Keratinocyte (primary cell): ENCODE results near the gene ONECUT2. TPM values are rescaled to one million over a fixed set of nuclear protein-coding genes. Genes with fewer than 3 reads are reported as not detected.

Experiments used
- DNase-seq: peaks from one replicate; pipeline ENCODE4 v3.0.0-alpha.2; 2011; ENCODE audit warnings: low read depth, missing footprints, low spot score
- FAIRE-seq: peaks from 2 replicates; lab custom pipeline; 2011; peaks lifted over from hg19 to GRCh38; lab: Jason Lieb, UNC
- H2AFZ ChIP-seq: 2 replicates; pipeline ENCODE4 v1.6.0; 2012; ENCODE audit warnings: low read length, control low read depth, inconsistent platforms; ENCODE audit not compliant: control insufficient read depth
- H3K27ac ChIP-seq: 2 replicates; pipeline ENCODE4 v1.5.1; 2011; ENCODE audit warnings: low read length; ENCODE audit not compliant: control insufficient read depth, insufficient read depth
- H3K27me3 ChIP-seq: 3 replicates; pipeline ENCODE4 v1.6.0; 2011; ENCODE audit warnings: low read length; ENCODE audit not compliant: control insufficient read depth, insufficient read depth; ENCODE audit errors: extremely low read depth
- H3K36me3 ChIP-seq, 2 experiments: 2 replicates in 1 of 2; 3 replicates in 1 of 2; pipeline ENCODE4 v1.5.1; 2011; ENCODE audit warnings: low read length in 2 of 2, mild to moderate bottlenecking in 1 of 2; ENCODE audit not compliant: control insufficient read depth in 2 of 2, insufficient read depth in 2 of 2; ENCODE audit errors: extremely low read depth in 1 of 2
- H3K4me1 ChIP-seq: 3 replicates; pipeline ENCODE4 v1.5.1; 2011; ENCODE audit warnings: low read length; ENCODE audit not compliant: control insufficient read depth, insufficient read depth; ENCODE audit errors: extremely low read depth
- H3K4me2 ChIP-seq: 3 replicates; pipeline ENCODE4 v1.6.0; 2011; ENCODE audit warnings: low read depth, low read length; ENCODE audit not compliant: control insufficient read depth, insufficient read depth; ENCODE audit errors: extremely low read depth
- H3K4me3 ChIP-seq, 3 experiments: fragments of 200-600 bp in 1 of 3; sonication (generic) in 1 of 3; 2 replicates in 2 of 3; 3 replicates in 1 of 3; pipeline ENCODE4 v1.5.1; 2011 to 2016; ENCODE audit warnings: low read length in 3 of 3, mild to moderate bottlenecking in 3 of 3, control low read depth in 2 of 3, inconsistent platforms in 1 of 3, low read depth in 1 of 3, mixed read lengths in 1 of 3, mixed run types in 1 of 3, moderate library complexity in 1 of 3; ENCODE audit not compliant: control insufficient read depth in 2 of 3, insufficient read depth in 2 of 3; ENCODE audit errors: extremely low read depth in 1 of 3
- H3K79me2 ChIP-seq: 2 replicates; pipeline ENCODE4 v1.6.0; 2012; ENCODE audit warnings: low read length; ENCODE audit not compliant: control insufficient read depth, insufficient read depth
- H3K9ac ChIP-seq: 3 replicates; pipeline ENCODE4 v1.6.0; 2011; ENCODE audit warnings: low read length; ENCODE audit not compliant: control insufficient read depth, insufficient read depth; ENCODE audit errors: extremely low read depth
- H3K9me1 ChIP-seq: 3 replicates; pipeline ENCODE4 v1.6.0; 2011; ENCODE audit warnings: low read length; ENCODE audit not compliant: control insufficient read depth, insufficient read depth; ENCODE audit errors: extremely low read depth
- H3K9me3 ChIP-seq: 2 replicates; pipeline ENCODE4 v1.5.1; 2012; ENCODE audit warnings: low read depth, low read length; ENCODE audit not compliant: control insufficient read depth
- H4K20me1 ChIP-seq: 3 replicates; pipeline ENCODE4 v1.6.0; 2011; ENCODE audit warnings: low read length; ENCODE audit not compliant: control insufficient read depth, insufficient read depth; ENCODE audit errors: extremely low read depth
- CTCF ChIP-seq, 3 experiments: IDR thresholded peaks in 1 of 3; conservative IDR thresholded peaks in 1 of 3; optimal IDR thresholded peaks in 1 of 3; 2 replicates in 2 of 3; 3 replicates in 1 of 3; pipeline versions ENCODE3 to v1.5.1; 2011; ENCODE audit warnings: low read length in 3 of 3, mild to moderate bottlenecking in 3 of 3, moderate library complexity in 2 of 3, control low read depth in 1 of 3, inconsistent platforms in 1 of 3; ENCODE audit not compliant: insufficient read depth in 2 of 3; ENCODE audit errors: extremely low read depth in 1 of 3
- EZH2 ChIP-seq: IDR thresholded peaks from one replicate; pipeline ENCODE4 v1.6.1; 2012; ENCODE audit warnings: inconsistent platforms, mild to moderate bottlenecking, low read length, moderate library complexity
- dilution Hi-C: fragments of 300-500 bp; cut with MboI; formaldehyde crosslinking; loops from one replicate; pipeline ENCODE4 v1.7.0; 2020; ENCODE audit warnings: low sequenced_read_pairs; ENCODE audit not compliant: extremely low pct_ligation_motif_present
- polyA plus RNA-seq, 5 experiments: library from polyadenylated mRNA; depleted of rRNA in 3 of 5; stranded (reverse) in 3 of 5; stranded (forward) in 1 of 5; unstranded in 1 of 5; fragments of >200 nt; gene quantifications; 1 replicate in 1 of 5; 2 replicates in 3 of 5; 3 replicates in 1 of 5; pipeline versions ENCODE4 v1.2.1 to v1.2.3, GENCODE V29; 2011 to 2012; ENCODE audit warnings: missing spikeins in 2 of 5, low read depth in 1 of 5, low replicate concordance in 1 of 5

Gene ONECUT2
- polyA plus RNA-seq, 1 donor (not counting 4 experiments of a cell fraction or from before 2014, with no cell fraction given), result 0.01 TPM

- Histone ChIP-seq H3K36me3 (no peaks in the 10 kb centered on the region), H3K4me3 (no peak overlapping the region), H3K9ac (no peak overlapping the region), H2AFZ (no peak overlapping the region), H3K9me1 (no peaks in the 10 kb centered on the region), H3K27me3 (peaks cover 63% of the 10 kb centered on the region), H3K4me2 (no peak overlapping the region), H3K27ac (no peak overlapping the region), H4K20me1 (no peaks in the 10 kb centered on the region), H3K79me2 (no peaks in the 10 kb centered on the region), H3K4me1 (no peaks in the 10 kb centered on the region), H3K9me3 (no peaks in the 10 kb centered on the region)
- FAIRE-seq, result no peak
- no peak for DNase-seq
- dilution Hi-C loops, result no loop called here
- peak; percentile 11 for TF ChIP-seq EZH2
- TF ChIP-seq CTCF (optimal IDR thresholded peaks at IDR 0.05 in 1 of 3, IDR thresholded peaks at IDR 0.05 in 1 of 3, conservative IDR thresholded peaks at IDR 0.05 in 1 of 3; ENCODE audit: extremely low read depth in 1 of 3, insufficient read depth in 2 of 3, low read length in 3 of 3), result no peak
These were observed 8.5 kb downstream of the ONECUT2 start for GRCh38 chr18:57443702-57444101.

GRCh38 chr18:57444301-57444759, 9.2 kb downstream of the ONECUT2 start:
- Histone ChIP-seq H3K27me3 (peaks cover 57% of the 10 kb centered on the region), H3K9me3 (no peaks in the 10 kb centered on the region), H3K9ac (no peak overlapping the region), H3K9me1 (no peaks in the 10 kb centered on the region), H3K4me2 (no peak overlapping the region), H3K79me2 (no peaks in the 10 kb centered on the region), H4K20me1 (no peaks in the 10 kb centered on the region), H3K36me3 (no peaks in the 10 kb centered on the region), H3K27ac (no peak overlapping the region), H3K4me1 (no peaks in the 10 kb centered on the region), H2AFZ (no peak overlapping the region), H3K4me3 (no peak overlapping the region)
- DNase-seq (no peak), FAIRE-seq (no peak)
- dilution Hi-C loops, result no loop called here
- no peak for TF ChIP-seq CTCF (optimal IDR thresholded peaks at IDR 0.05 in 1 of 3, IDR thresholded peaks at IDR 0.05 in 1 of 3, conservative IDR thresholded peaks at IDR 0.05 in 1 of 3; ENCODE audit: extremely low read depth in 1 of 3, insufficient read depth in 2 of 3, low read length in 3 of 3)
- no peak for TF ChIP-seq EZH2
